Vagina (tissue), 2 donors: ENCODE data around the gene MYO3B. TPM values are rescaled to one million over a fixed set of nuclear protein-coding genes. Genes with fewer than 3 reads are reported as not detected.

ENCODE experiments used
- DNase-seq, 2 donors: peaks; one replicate each; pipeline ENCODE4 v3.0.0-alpha.2; 2017; ENCODE audit errors: extremely low spot score in 2 of 2
- H3K27ac ChIP-seq: fragments of 200-600 bp; sonication (generic); one replicate; pipeline ENCODE4 v1.5.1; 2019
- H3K27me3 ChIP-seq: fragments of 200-600 bp; sonication (generic); one replicate; pipeline ENCODE4 v1.5.1; 2019
- H3K36me3 ChIP-seq, 2 donors: fragments of 200-600 bp; sonication (generic); one replicate each; pipeline ENCODE4 v1.5.1; 2017 to 2019
- H3K4me1 ChIP-seq: fragments of 200-600 bp; sonication (generic); one replicate; pipeline ENCODE4 v1.5.1; 2019
- H3K4me3 ChIP-seq, 2 donors: fragments of 200-600 bp; sonication (generic); 1 replicate in 1 of 2; 2 replicates in 1 of 2; pipeline ENCODE4 v1.5.1; 2016 to 2019
- H3K9me3 ChIP-seq: fragments of 200-600 bp; sonication (generic); one replicate; pipeline ENCODE4 v1.5.1; 2019
- CTCF ChIP-seq, 3 experiments: fragments of 450-650 bp in 2 of 3; fragments of 200-600 bp in 1 of 3; sonication (generic) in 1 of 3; IDR thresholded peaks; one replicate each; pipeline ENCODE4 v1.5.1; 2017 to 2019; ENCODE audit warnings: antibody characterized with exemption in 3 of 3, mild to moderate bottlenecking in 2 of 3, moderate library complexity in 2 of 3
- POLR2A ChIP-seq, 2 donors: fragments of 450-650 bp; IDR thresholded peaks; one replicate each; pipeline ENCODE4 v1.6.1; 2017; ENCODE audit warnings: antibody characterized with exemption in 2 of 2, mild to moderate bottlenecking in 2 of 2, moderate library complexity in 2 of 2
- POLR2AphosphoS5 ChIP-seq, 2 donors: sonication (generic); formaldehyde crosslinking; IDR thresholded peaks; one replicate each; pipeline ENCODE4 v1.9.0; 2017; ENCODE audit warnings: antibody characterized with exemption in 2 of 2, mild to moderate bottlenecking in 2 of 2, low read depth in 1 of 2; ENCODE audit not compliant: insufficient read depth in 1 of 2
- intact Hi-C: fragments of 100-400 bp; cut with DNase I; formaldehyde crosslinking; loops from one replicate; pipeline ENCODE4 v1.15.1; 2023
- small RNA-seq: library from RNA; depleted of rRNA; stranded (forward); fragments of <200 nt; gene quantifications from one replicate; pipeline ENCODE3, GENCODE V24; 2016
- total RNA-seq: library from RNA; depleted of rRNA; stranded (reverse); fragments of >200 nt; gene quantifications from one replicate; pipeline ENCODE4 v1.2.3, GENCODE V29; 2016

The MYO3B gene
- total RNA-seq, 1 donor from 2014 or later: 0.49 TPM

- TF ChIP-seq POLR2A (IDR thresholded peaks at IDR 0.05) (no peak), POLR2AphosphoS5 (IDR thresholded peaks at IDR 0.05; ENCODE audit: insufficient read depth in 1 of 2, low read depth in 1 of 2) (no peak), CTCF (IDR thresholded peaks at IDR 0.05) (no peak)
- no peaks in the 10 kb centered on the region for H3K27me3 ChIP-seq
- intact Hi-C loops: no loop called here
- H3K9me3 ChIP-seq: no peaks in the 10 kb centered on the region
- no peaks in the 10 kb centered on the region for H3K36me3 ChIP-seq
- H3K4me1 ChIP-seq: no peaks in the 10 kb centered on the region
- no peak overlapping the region for H3K27ac ChIP-seq
- no peak overlapping the region for H3K4me3 ChIP-seq
- DNase-seq: no peak
Measured at GRCh38 chr2:170703776-170704476, 526.0 kb downstream of the MYO3B start.

Small RNAs within 50 kb of the gene (small RNA-seq; reads per million reads assigned to genes)
- gene RF02271: not detected
